Neural cell (in vitro differentiated cells): Measurements from ENCODE around the gene ELMO1.

Experiments
- CTCF ChIP-seq: fragments of 450-650 bp; IDR thresholded peaks from 2 replicates; pipeline ENCODE4 v1.5.1; 2014; ENCODE audit warnings: antibody characterized with exemption, mild to moderate bottlenecking, moderate library complexity; ENCODE audit not compliant: poor library complexity, severe bottlenecking
- EP300 ChIP-seq: fragments of 450-650 bp; conservative IDR thresholded peaks from 2 replicates; pipeline ENCODE4 v1.6.1; 2014; ENCODE audit warnings: antibody characterized with exemption, mild to moderate bottlenecking, moderate library complexity; ENCODE audit not compliant: poor library complexity, severe bottlenecking
- EZH2 ChIP-seq: fragments of 200-600, 300-800 bp; shearing (Covaris generic), sonication (generic); IDR thresholded peaks from 2 replicates; pipeline ENCODE4 v1.6.1; 2014; ENCODE audit warnings: antibody characterized with exemption, low read length, borderline replicate concordance, mild to moderate bottlenecking; ENCODE audit not compliant: insufficient read depth, poor library complexity, severe bottlenecking
- POLR2AphosphoS5 ChIP-seq: IDR thresholded peaks from 2 replicates; pipeline ENCODE4 v1.6.1; 2012
- REST ChIP-seq: IDR thresholded peaks from 2 replicates; pipeline ENCODE4 v1.6.1; 2012; ENCODE audit warnings: borderline replicate concordance
- TAF1 ChIP-seq: IDR thresholded peaks from 2 replicates; pipeline ENCODE4 v1.6.1; 2012; ENCODE audit warnings: low read depth

DNA sequence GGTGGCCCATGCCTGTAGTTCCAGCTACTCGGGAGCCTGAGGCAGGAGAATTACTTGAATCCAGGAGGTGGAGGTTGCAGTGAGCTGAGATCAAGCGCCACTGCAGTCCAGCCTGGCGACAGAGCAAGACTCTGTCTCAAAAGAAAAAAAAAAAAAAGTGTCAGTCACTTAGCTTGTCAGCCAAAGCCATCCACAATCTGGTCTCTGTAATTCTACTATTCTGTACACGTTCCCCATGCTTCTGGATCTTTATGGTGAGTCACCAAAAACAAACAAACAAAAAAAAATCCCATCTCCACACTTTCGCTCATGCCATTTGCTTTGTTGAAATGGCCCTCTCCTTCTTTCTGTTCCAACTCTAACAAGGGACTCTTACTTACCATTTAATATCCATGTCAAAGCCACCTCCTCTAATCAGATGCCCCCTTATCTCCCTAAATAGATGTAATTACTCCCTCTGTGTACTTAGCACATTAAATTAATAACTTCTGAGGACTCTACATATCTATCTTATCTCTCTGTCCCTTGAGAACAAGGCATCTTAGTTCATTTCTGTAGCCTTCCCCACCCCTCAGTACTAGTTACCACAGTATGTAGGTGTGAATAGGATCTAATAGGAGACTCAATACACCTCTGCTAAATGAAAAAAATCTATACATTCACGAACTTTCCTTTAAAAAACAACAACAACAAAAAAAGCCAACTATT is 128.4 kb downstream of the ELMO1 start:
- no peak for TF ChIP-seq CTCF
- TF ChIP-seq EP300: no peak
- TF ChIP-seq POLR2AphosphoS5: no peak
- TF ChIP-seq REST: no peak
- no peak for TF ChIP-seq TAF1
- TF ChIP-seq EZH2: no peak
